Small intestine (tissue), 7 donors: ENCODE data around the gene PRICKLE2. TPM values are rescaled to one million over a fixed set of nuclear protein-coding genes. Genes with fewer than 3 reads are reported as not detected.
A peak's percentile ranks its signal among the peaks of the same experiment; 100 is the strongest.

ENCODE experiments used
- DNase-seq, 2 donors: peaks; one replicate each; pipeline versions ENCODE4 v3.0.0 to v3.0.0-alpha.2; 2013
- FAIRE-seq: peaks from 2 replicates; lab custom pipeline; 2012; peaks lifted over from hg19 to GRCh38; lab: Jason Lieb, UNC
- H3K27ac ChIP-seq, 3 donors: one replicate each; pipeline ENCODE4 v1.5.1; 2013; ENCODE audit warnings: low read length in 2 of 3, mild to moderate bottlenecking in 2 of 3, control low read depth in 1 of 3, inconsistent platforms in 1 of 3, low read depth in 1 of 3, moderate library complexity in 1 of 3
- H3K27me3 ChIP-seq, 3 donors: one replicate each; pipeline ENCODE4 v1.6.1; 2013; ENCODE audit warnings: low read length in 3 of 3, inconsistent platforms in 1 of 3; ENCODE audit not compliant: control insufficient read depth in 3 of 3, insufficient read depth in 3 of 3
- H3K36me3 ChIP-seq, 3 donors: one replicate each; pipeline ENCODE4 v1.6.1; 2013; ENCODE audit warnings: low read length in 3 of 3, inconsistent platforms in 1 of 3, low read depth in 1 of 3, mild to moderate bottlenecking in 1 of 3, moderate library complexity in 1 of 3; ENCODE audit not compliant: control insufficient read depth in 3 of 3, insufficient read depth in 2 of 3
- H3K4me1 ChIP-seq, 3 donors: one replicate each; pipeline ENCODE4 v1.6.1; 2013; ENCODE audit warnings: low read length in 2 of 3, inconsistent platforms in 1 of 3, low read depth in 1 of 3, mild to moderate bottlenecking in 1 of 3, moderate library complexity in 1 of 3; ENCODE audit not compliant: control insufficient read depth in 3 of 3, insufficient read depth in 2 of 3
- H3K4me3 ChIP-seq, 3 donors: one replicate each; pipeline ENCODE4 v1.5.1; 2013; ENCODE audit warnings: low read length in 3 of 3, control low read depth in 1 of 3, inconsistent platforms in 1 of 3, low read depth in 1 of 3, mild to moderate bottlenecking in 1 of 3, moderate library complexity in 1 of 3
- H3K9me3 ChIP-seq, 2 donors: one replicate each; pipeline ENCODE4 v1.6.1; 2013; ENCODE audit warnings: low read depth in 1 of 2, low read length in 1 of 2; ENCODE audit not compliant: control insufficient read depth in 2 of 2, insufficient read depth in 1 of 2
- WGBS, 3 donors: extraction: QIAGEN DNeasy Blood & Tissue Kit; methylation state at CpG; one replicate each; pipeline ENCODE4 v1.1.7; 2013; 5-methylcytosine and 5-hydroxymethylcytosine counted together
- polyA plus RNA-seq, 4 donors: library from polyadenylated mRNA; stranded (reverse) in 3 of 4; unstranded in 1 of 4; fragments of 200-250 nt in 3 of 4; fragments of 120-200 nt in 1 of 4; gene quantifications; one replicate each; pipeline versions ENCODE4 v1.2.1 to v1.2.3, GENCODE V29; 2013
- donor health status: healthy with polysubstance abuse.
- donor health status: control.
- donor health status: control.
- donor health status: Bipolar disorder and iron deficiency.
- donor health status: healthy.

Gene PRICKLE2
- polyA plus RNA-seq, 4 donors = 0.54 to 3.7 (median 2.5) TPM; not detected in 1

- Histone ChIP-seq H3K4me3 (no peak overlapping the region), H3K27me3 (no peaks in the 10 kb centered on the region), H3K4me1 (peaks cover 0 to 25% (median 7%) of the 10 kb centered on the region in 3 donors), H3K36me3 (no peaks in the 10 kb centered on the region), H3K9me3 (no peaks in the 10 kb centered on the region), H3K27ac (peak overlapping the region in 1 of 3 donors; percentile 36)
- FAIRE-seq (no peak), DNase-seq (no peak)
- WGBS, 3 donors = 63 to 79% (median 66%) methylated on average over 2 of the region's 2 CpGs
Observed at GRCh38 chr3:64186667-64187064, 38.6 kb downstream of the PRICKLE2 start.

- WGBS, 3 donors = 68 to 83% (median 78%) methylated on average over 2 of the region's 2 CpGs
- Histone ChIP-seq H3K4me1 (peaks cover 0 to 25% (median 6%) of the 10 kb centered on the region in 3 donors), H3K27me3 (no peaks in the 10 kb centered on the region), H3K9me3 (no peaks in the 10 kb centered on the region), H3K36me3 (no peaks in the 10 kb centered on the region), H3K27ac (no peak overlapping the region), H3K4me3 (no peak overlapping the region)
- no peak for DNase-seq
- no peak for FAIRE-seq
Observed at GRCh38 chr3:64185436-64185835, 39.8 kb downstream of the PRICKLE2 start.

GRCh38 chr3:64184621-64185020 is 40.6 kb downstream of the PRICKLE2 start:
- H3K27me3 ChIP-seq = no peaks in the 10 kb centered on the region
- no peaks in the 10 kb centered on the region for H3K9me3 ChIP-seq
- FAIRE-seq (no peak), DNase-seq (no peak)
- H3K27ac ChIP-seq = no peak overlapping the region
- peaks cover 0 to 23% (median under 1%) of the 10 kb centered on the region in 3 donors for H3K4me1 ChIP-seq
- no peaks in the 10 kb centered on the region for H3K36me3 ChIP-seq
- WGBS, 3 donors = 85 to 94% (median 88%) methylated on average over 3 of the region's 3 CpGs
- H3K4me3 ChIP-seq = no peak overlapping the region

- Histone ChIP-seq H3K4me3 (no peak overlapping the region), H3K36me3 (no peaks in the 10 kb centered on the region), H3K27me3 (no peaks in the 10 kb centered on the region), H3K27ac (no peak overlapping the region), H3K4me1 (peaks cover 0 to 1% (median 0%) of the 10 kb centered on the region in 3 donors), H3K9me3 (peaks cover 0 to 3% of the 10 kb centered on the region in 2 donors)
- no peak for DNase-seq
- FAIRE-seq = no peak
- WGBS, 3 donors = 93 to 95% (median 94%) methylated on average over 1 of the region's 1 CpG
Observed at GRCh38 chr3:64179860-64180259, 45.4 kb downstream of the PRICKLE2 start.

GRCh38 chr3:64179249-64179648 is 46.0 kb downstream of the PRICKLE2 start:
- 85 to 89% (median 88%) methylated on average over 4 of the region's 4 CpGs for WGBS, 3 donors
- H3K4me3 ChIP-seq = no peak overlapping the region
- H3K27me3 ChIP-seq = no peaks in the 10 kb centered on the region
- FAIRE-seq (no peak), DNase-seq (no peak)
- H3K27ac ChIP-seq = no peak overlapping the region
- H3K9me3 ChIP-seq = peaks cover 0 to 3% of the 10 kb centered on the region in 2 donors
- H3K4me1 ChIP-seq = peaks cover 0 to 6% (median 0%) of the 10 kb centered on the region in 3 donors
- H3K36me3 ChIP-seq = no peaks in the 10 kb centered on the region

GRCh38 chr3:64178419-64178818 is 46.8 kb downstream of the PRICKLE2 start:
- no peak overlapping the region for H3K27ac ChIP-seq
- peaks cover 0 to 3% of the 10 kb centered on the region in 2 donors for H3K9me3 ChIP-seq
- DNase-seq (no peak), FAIRE-seq (no peak)
- WGBS, 3 donors = 58 to 70% (median 66%) methylated on average over 2 of the region's 2 CpGs
- H3K4me3 ChIP-seq = no peak overlapping the region
- H3K36me3 ChIP-seq = no peaks in the 10 kb centered on the region
- peaks cover 0 to 12% (median 0%) of the 10 kb centered on the region in 3 donors for H3K4me1 ChIP-seq
- no peaks in the 10 kb centered on the region for H3K27me3 ChIP-seq

GRCh38 chr3:64176461-64176996 is 48.7 kb downstream of the PRICKLE2 start:
- Histone ChIP-seq H3K4me3 (no peak overlapping the region), H3K27ac (no peak overlapping the region), H3K27me3 (no peaks in the 10 kb centered on the region), H3K4me1 (peaks cover 0 to 12% (median 0%) of the 10 kb centered on the region in 3 donors), H3K36me3 (no peaks in the 10 kb centered on the region), H3K9me3 (peaks cover 0 to 3% of the 10 kb centered on the region in 2 donors)
- FAIRE-seq (no peak), DNase-seq (no peak)
- 73 to 80% (median 79%) methylated on average over 4 of the region's 4 CpGs for whole genome bisulfite sequencing, 3 donors

GRCh38 chr3:64174328-64174727 is 50.9 kb downstream of the PRICKLE2 start:
- WGBS, 3 donors = 63 to 75% (median 66%) methylated on average over 6 of the region's 6 CpGs
- no peaks in the 10 kb centered on the region for H3K27me3 ChIP-seq
- peaks cover 0 to 3% of the 10 kb centered on the region in 2 donors for H3K9me3 ChIP-seq
- FAIRE-seq (no peak), DNase-seq (peak in 1 of 2 donors; percentile 42)
- H3K27ac ChIP-seq = peak overlapping the region in 1 of 3 donors; percentile 36
- peaks cover 0 to 12% (median 0%) of the 10 kb centered on the region in 3 donors for H3K4me1 ChIP-seq
- no peaks in the 10 kb centered on the region for H3K36me3 ChIP-seq
- no peak overlapping the region for H3K4me3 ChIP-seq

GRCh38 chr3:64173563-64173962 is 51.7 kb downstream of the PRICKLE2 start:
- Histone ChIP-seq H3K36me3 (no peaks in the 10 kb centered on the region), H3K27me3 (no peaks in the 10 kb centered on the region), H3K4me1 (peaks cover 0 to 12% (median 0%) of the 10 kb centered on the region in 3 donors), H3K27ac (no peak overlapping the region), H3K9me3 (peaks cover 0 to 3% of the 10 kb centered on the region in 2 donors), H3K4me3 (no peak overlapping the region)
- FAIRE-seq (no peak), DNase-seq (no peak)
- 74 to 85% (median 82%) methylated on average over 5 of the region's 5 CpGs for WGBS, 3 donors
